Activated T-helper 2 cell treated with anti-CD3 and anti-CD28 coated beads, Interferon-gamma antibody, Interleukin-2, Interleukin-4, amounts not matched to agents 10 μg/mL and 5 μg/mL and 100 μg/mL, durations not matched to agents 14 hours and 24 hours and 36 hours (primary cell): ENCODE results near the gene FRS3. TPM values are rescaled to one million over a fixed set of nuclear protein-coding genes. Genes with fewer than 3 reads are reported as not detected.

Experiments
- DNase-seq: peaks from one replicate; pipeline ENCODE4 v3.0.0; 2021; ENCODE audit warnings: low spot score
- H3K27ac Mint-ChIP-seq: one replicate; pipeline ENCODE4 v1.8.0; 2021; ENCODE audit warnings: mixed read lengths
- H3K27me3 Mint-ChIP-seq: one replicate; pipeline ENCODE4 v1.8.0; 2021; ENCODE audit warnings: low read depth, mixed read lengths
- H3K36me3 Mint-ChIP-seq: one replicate; pipeline ENCODE4 v1.8.0; 2021; ENCODE audit warnings: low read depth, mixed read lengths
- H3K4me1 Mint-ChIP-seq: one replicate; pipeline ENCODE4 v1.8.0; 2021; ENCODE audit warnings: low read depth, mixed read lengths
- H3K4me3 Mint-ChIP-seq: one replicate; pipeline ENCODE4 v1.8.0; 2021; ENCODE audit warnings: low read depth, mild to moderate bottlenecking, moderate library complexity, mixed read lengths
- H3K9me3 Mint-ChIP-seq: one replicate; pipeline ENCODE4 v1.8.0; 2021; ENCODE audit warnings: mixed read lengths
- intact Hi-C: fragments of 100-400 bp; cut with micrococcal nuclease; formaldehyde crosslinking; loops from one replicate; pipeline ENCODE4 v1.15.1; 2023
- total RNA-seq: library from RNA; stranded (reverse); gene quantifications from 2 replicates; pipeline ENCODE4 v1.2.3, GENCODE V29; 2022

FRS3 gene
- total RNA-seq, 1 donor from 2014 or later, result 5.8 TPM

DNA sequence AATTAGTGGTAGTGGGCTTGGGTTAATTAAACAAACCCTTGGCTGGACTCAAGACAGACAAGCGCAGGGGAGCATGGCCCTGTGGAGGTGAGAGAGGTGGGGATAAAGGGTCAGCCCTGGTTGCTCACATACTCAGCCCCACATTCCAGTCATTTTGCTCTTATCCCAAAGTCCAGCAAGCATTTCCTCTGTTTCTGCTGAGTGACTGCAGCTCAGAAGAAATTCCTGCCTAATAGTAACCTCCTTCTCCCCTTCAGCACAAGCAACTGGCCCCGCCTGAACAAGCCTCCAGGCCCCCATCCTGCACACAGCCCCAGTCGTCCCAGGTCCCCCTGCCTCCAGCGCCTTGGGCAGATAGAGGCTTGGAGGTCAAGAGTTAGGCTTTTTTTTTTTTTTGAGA lies 40.7 kb downstream of the FRS3 start:
- Mint-ChIP-seq H3K27me3 (no peaks in the 10 kb centered on the region), H3K27ac (no peak overlapping the region), H3K4me1 (peaks cover 5% of the 10 kb centered on the region), H3K4me3 (no peak overlapping the region), H3K36me3 (no peaks in the 10 kb centered on the region), H3K9me3 (no peaks in the 10 kb centered on the region)
- DNase-seq, result no peak
- intact Hi-C loops, result loop anchor here (10.0 kb wide), 1 partner anchor 664 kb away; the partner anchor contains the start of genes NFYA and OARD1

DNA sequence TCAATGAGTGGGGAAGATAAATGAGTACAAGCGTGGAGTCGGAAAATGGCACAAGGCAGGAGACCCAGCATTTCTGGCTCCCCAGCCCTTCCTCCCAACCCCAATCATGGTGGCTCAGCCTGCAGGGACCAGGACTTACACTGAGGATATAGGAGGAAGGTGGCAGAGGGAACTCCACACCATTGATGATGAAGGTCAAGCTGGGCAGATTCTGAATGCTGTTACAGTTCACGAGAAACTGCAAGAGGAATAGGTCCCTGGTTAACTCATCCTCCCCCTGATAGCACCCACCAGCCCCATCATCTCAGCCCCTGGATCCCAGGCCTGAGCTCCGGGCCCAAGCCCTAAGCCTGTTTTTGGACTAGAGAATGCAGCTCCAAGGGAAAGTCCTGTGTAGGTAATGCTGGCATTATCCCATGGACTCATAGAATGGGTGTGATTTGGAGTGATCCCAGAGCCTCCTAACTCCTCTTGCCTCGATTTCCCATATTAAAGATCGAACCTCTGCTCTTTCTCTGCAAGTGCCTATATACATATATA lies 42.0 kb downstream of the FRS3 start:
- no peak for DNase-seq
- H3K4me3 Mint-ChIP-seq, result no peak overlapping the region
- peaks cover 12% of the 10 kb centered on the region for H3K4me1 Mint-ChIP-seq
- no peaks in the 10 kb centered on the region for H3K9me3 Mint-ChIP-seq
- H3K27ac Mint-ChIP-seq, result no peak overlapping the region
- intact Hi-C loops, result loop anchor here (10.0 kb wide), 1 partner anchor 663 kb away; the partner anchor contains the start of genes NFYA and OARD1
- no peaks in the 10 kb centered on the region for H3K36me3 Mint-ChIP-seq
- no peaks in the 10 kb centered on the region for H3K27me3 Mint-ChIP-seq

DNA sequence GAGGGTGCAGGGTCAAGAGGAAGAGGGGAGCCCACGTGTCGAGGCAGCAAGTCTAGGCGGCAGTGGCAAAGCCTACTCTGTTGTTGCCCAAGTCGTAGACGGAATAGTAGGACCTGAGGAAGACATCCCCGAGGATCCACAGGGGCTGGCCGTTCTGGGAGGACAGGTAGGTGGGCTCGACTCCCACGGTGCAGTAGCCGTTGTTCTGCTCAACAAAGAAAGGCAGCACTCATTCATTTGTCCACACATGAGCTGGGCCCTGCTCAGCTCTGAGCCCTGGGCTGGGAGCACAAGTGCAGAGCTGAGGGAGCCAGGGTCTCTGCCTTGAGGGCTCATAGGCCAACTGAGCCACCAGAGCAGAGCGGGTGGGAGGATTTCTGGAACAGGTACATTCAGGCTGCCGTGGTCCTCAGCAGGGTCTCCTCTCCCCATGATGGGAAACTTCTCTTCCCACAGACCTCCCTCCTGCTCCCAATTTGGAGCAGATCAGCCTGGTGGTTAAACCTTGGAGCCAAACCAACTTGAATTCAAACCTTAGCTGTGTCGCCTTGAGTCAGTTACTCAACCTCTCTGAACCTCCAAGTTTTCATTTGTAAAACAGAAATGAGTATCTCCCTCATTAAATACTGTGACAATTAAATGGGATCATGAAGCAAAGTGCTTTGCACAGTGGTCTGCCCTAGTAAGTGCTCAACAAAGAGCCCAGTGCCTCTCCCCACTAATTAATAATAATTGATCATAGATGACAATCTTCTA lies 42.7 kb downstream of the FRS3 start:
- no peak overlapping the region for H3K27ac Mint-ChIP-seq
- intact Hi-C loops, result loop anchor here (10.0 kb wide), 1 partner anchor 662 kb away; the partner anchor contains the start of genes NFYA and OARD1
- H3K9me3 Mint-ChIP-seq, result no peaks in the 10 kb centered on the region
- H3K4me1 Mint-ChIP-seq, result peaks cover 15% of the 10 kb centered on the region
- H3K27me3 Mint-ChIP-seq, result no peaks in the 10 kb centered on the region
- no peak for DNase-seq
- no peak overlapping the region for H3K4me3 Mint-ChIP-seq
- no peaks in the 10 kb centered on the region for H3K36me3 Mint-ChIP-seq

DNA sequence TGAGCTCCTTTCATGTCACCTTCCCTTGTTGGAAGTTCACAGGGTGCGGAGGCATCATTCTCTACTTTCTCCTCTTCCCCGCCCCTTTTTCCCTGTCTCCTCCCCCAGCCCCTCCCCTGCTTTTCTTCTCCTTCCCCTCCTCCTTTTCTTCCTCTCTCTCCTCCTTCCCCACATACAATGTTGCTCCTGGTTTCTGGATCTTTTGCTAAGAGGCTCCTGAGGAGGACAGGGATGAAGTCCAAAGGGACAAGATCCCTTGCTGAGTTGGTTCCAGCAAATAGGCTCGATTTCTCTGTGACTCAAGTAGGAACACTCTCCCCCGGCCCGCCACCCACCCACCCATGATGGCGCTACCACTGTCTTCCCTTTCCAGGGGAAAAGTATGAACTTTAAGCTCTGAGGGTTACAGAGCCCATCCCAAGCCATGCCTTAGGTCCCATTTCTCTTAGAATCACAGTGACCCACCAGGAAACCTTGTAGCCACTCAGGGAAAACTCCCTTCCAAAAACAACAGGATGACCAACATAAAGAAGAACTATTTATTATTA lies 43.4 kb downstream of the FRS3 start:
- intact Hi-C loops, result loop anchor here (10.0 kb wide), 1 partner anchor 661 kb away; the partner anchor contains the start of genes NFYA and OARD1
- H3K4me3 Mint-ChIP-seq, result peak overlapping the region; percentile 72

DNA sequence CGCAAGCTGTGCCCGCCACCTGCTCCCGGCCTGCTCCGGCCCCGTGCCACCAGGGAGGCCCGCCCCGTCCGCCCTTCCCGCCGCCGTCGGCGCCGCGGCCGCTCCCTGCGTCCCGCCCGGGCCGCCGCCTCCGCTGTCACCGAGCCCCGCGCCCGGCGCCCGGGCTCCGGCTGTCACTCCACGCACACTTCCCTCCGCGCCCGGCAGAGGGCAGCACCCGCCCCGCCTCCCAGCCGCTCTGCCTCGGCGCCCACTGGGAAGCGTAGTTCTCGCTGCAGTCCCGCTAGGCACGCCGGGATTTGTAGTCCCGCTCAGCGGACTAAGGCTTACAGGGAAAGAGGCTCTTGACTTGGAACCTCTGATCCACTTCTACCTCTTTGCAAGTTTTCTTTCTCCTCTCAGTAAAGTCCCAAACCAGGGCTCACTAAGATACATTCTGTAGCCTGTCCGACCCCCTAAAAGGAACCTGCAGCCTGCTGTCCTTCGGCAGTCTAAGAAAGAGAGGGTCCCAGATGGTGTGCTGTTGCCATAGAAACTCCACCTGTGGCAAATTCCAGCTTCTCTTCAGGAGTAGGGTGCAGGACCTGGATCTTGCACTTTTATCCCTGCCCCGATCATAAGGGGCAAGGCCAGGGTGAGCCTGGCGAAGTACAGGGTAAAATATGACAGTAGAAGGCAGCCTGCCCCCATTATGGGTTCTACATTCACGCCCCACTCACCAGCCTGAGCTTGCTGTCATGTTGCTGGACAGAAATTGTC lies 44.1 kb downstream of the FRS3 start, which contains the start of gene TFEB:
TFEB (minus strand) TSS at position 182 of the 759 bp plus-strand sequence. CDS start 44,395 bp downstream, outside the sequence.
- H3K27ac Mint-ChIP-seq, result no peak within 1 kb of the TSS
- H3K9me3 Mint-ChIP-seq, result no peaks in the 10 kb centered on the region
- H3K27me3 Mint-ChIP-seq, result no peaks in the 10 kb centered on the region
- intact Hi-C loops, result loop anchor here (1.0 to 10.0 kb wide), 5 partner anchors 29 to 661 kb away; partner anchors contain the start of genes NFYA, OARD1, PRICKLE4 and TAF8
- H3K36me3 Mint-ChIP-seq, result no peaks in the 10 kb centered on the region
- H3K4me3 Mint-ChIP-seq, result peak within 1 kb of the TSS; percentile 72
- peaks cover 23% of the 10 kb centered on the region for H3K4me1 Mint-ChIP-seq
- peak; percentile 92 for DNase-seq

More for the DNA sequence above, 43.4 kb downstream of the FRS3 start:
- H3K27ac Mint-ChIP-seq, result no peak overlapping the region
- H3K4me1 Mint-ChIP-seq, result peaks cover 19% of the 10 kb centered on the region
- DNase-seq, result no peak
- no peaks in the 10 kb centered on the region for H3K36me3 Mint-ChIP-seq
- no peaks in the 10 kb centered on the region for H3K9me3 Mint-ChIP-seq
- H3K27me3 Mint-ChIP-seq, result no peaks in the 10 kb centered on the region

DNA sequence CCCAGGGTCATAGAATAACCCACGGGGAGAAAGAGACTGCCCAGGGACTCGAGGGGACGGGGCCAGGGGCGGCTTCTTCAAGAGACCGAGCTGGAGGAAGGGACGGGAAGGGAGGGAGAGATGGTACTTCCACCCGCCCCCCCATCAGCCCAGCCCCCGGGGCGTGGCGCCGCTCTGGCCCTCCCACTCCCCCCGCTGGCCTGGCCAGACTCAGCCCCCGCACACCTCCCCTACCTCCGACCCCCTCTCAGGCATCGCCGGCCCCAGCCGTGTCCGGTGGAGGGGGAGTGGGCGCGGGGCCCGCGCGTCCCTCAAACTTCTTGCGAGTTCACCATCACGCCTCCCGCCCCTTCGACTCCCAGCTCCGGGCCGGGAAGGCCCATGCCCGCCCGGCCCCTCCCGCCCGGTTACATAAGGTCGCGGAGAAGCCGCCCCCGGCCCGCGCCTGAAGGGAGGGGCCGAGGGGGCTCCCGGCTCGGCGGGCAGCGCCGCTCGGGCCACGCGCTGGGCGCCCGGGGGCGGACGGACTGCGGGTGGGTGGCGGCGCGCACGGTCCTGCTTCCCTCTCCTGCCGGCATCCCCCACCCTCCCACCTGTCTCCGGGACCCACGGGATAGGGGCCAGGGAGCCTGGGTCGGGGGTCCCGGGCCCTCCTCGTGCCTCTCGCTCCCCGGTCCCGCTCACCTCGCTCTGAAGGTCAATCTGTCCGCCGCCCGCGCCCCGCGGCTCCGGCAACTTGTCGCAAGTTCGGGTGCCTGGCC lies 44.9 kb downstream of the FRS3 start:
- no peaks in the 10 kb centered on the region for H3K36me3 Mint-ChIP-seq
- intact Hi-C loops, result loop anchor here (1.0 to 10.0 kb wide), 6 partner anchors 28 to 660 kb away; partner anchors contain the start of genes NFYA, OARD1, PRICKLE4 and TAF8
- no peaks in the 10 kb centered on the region for H3K9me3 Mint-ChIP-seq
- H3K27ac Mint-ChIP-seq, result no peak overlapping the region
- H3K4me3 Mint-ChIP-seq, result peak overlapping the region; percentile 72
- peak; percentile 62 for DNase-seq
- H3K4me1 Mint-ChIP-seq, result peaks cover 30% of the 10 kb centered on the region
- H3K27me3 Mint-ChIP-seq, result no peaks in the 10 kb centered on the region

DNA sequence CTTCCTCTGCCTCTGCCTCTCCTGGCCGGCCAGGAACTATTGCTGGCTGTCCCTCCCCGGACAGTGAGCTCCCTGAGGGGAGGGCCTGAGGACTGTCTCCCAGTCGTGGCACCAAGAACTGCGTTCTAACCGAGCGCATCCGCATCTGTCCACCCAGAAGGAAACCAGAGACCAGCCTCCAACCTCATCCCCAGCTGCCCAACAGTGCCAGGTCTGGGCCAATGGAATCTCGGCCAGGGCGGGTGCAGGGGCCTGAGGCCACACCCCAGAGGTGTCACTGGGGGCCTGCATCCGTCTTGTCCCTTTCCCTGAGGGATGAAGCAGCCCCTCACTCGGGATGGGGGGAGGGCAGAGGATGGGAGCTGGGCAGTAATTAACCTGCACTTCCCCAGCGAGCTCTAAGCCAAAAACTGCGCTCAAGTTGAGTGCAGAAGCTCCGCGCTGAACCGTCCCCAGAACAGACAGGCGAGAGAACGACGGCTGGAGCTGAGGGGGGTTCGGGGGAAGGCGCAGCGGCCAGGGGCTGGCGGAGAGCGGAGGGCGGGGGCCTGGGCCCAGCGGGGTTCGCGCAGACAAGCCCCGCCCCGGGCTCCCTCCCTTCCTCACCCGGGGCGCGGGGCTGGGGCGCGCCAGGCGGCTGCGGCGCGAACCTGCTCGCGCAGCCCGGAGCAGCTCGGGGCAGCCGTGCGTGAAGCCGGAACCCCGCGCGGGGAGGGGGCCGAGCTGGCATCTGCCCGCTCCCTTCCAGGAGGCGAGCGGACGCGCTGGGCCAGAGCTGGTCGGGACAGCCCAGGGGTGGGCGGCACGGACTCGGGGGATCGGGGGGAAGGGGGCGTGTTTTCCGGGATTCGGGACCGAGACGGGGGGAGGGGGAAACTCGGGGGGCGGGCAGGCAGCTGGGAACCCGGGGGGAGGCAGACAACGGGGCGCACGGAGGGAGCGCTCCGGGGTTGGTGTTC lies 45.7 kb downstream of the FRS3 start:
- H3K27ac Mint-ChIP-seq, result peak overlapping the region; percentile 65
- H3K36me3 Mint-ChIP-seq, result no peaks in the 10 kb centered on the region
- DNase-seq, result peak; percentile 62
- H3K9me3 Mint-ChIP-seq, result no peaks in the 10 kb centered on the region
- peak overlapping the region; percentile 82 for H3K4me3 Mint-ChIP-seq
- H3K27me3 Mint-ChIP-seq, result no peaks in the 10 kb centered on the region
- H3K4me1 Mint-ChIP-seq, result peaks cover 30% of the 10 kb centered on the region
- intact Hi-C loops, result loop anchor here (1.0 to 10.0 kb wide), 5 partner anchors 27 to 659 kb away; partner anchors contain the start of genes NFYA, OARD1, TAF8 and TOMM6

DNA sequence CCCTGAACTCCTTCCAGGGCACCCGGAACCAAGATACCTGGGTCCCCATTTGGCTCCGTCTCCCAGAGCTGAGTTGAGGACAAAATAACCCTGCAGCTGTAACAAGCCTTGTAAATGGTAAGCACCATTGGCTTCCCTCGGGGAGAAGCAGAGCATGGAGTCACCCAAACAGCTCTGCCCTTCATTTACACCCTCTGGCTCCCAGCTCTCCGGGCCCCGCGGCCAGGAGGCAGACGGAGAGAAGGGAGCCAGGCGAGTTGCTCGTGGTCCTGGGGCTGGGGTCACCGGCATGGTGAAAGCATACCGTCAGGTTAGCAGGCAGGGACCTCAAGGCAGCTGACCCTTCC lies 46.4 kb downstream of the FRS3 start:
- Mint-ChIP-seq H3K36me3 (no peaks in the 10 kb centered on the region), H3K4me1 (peaks cover 30% of the 10 kb centered on the region), H3K9me3 (no peaks in the 10 kb centered on the region), H3K4me3 (peak overlapping the region; percentile 82), H3K27ac (no peak overlapping the region), H3K27me3 (no peaks in the 10 kb centered on the region)
- DNase-seq, result no peak
- intact Hi-C loops, result loop anchor here (10.0 kb wide), 1 partner anchor 659 kb away; the partner anchor contains the start of genes NFYA and OARD1

DNA sequence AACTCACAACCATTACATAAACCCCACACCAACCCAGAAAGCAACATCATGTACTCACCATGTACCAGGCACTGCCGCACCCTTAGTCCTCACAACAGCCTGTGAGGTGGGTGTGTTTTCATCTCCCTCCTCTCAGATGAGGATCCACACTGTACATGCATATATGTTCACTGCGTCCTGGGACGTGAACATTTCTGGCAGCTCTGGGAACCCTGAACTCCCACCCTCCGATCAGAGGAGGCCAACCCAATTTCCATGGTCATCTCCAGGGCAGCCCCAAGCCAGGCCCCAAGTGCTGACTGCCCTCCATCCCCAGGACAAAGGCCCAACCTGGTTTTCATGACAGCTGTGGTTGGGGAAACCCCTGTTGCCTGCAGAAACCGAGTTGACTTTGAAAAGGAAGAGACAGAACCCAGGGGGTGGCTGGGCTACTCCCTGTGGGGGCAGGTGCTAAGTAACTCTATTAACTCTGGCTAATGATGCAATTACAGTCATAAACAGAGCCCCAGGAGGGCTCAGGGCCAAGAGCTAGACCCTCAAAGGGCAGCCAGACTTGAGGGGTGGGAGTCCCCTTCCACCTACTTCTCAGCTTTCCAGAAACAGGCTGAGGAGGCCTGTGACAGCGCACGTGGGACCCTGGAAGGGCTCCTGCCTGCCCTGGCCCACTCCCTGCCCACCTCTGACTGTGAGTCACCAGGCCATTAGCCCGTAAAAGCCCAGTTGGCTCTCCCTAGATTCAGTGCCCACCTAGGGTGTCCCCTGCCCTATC lies 46.9 kb downstream of the FRS3 start:
- peak; percentile 40 for DNase-seq
- H3K27ac Mint-ChIP-seq, result peak overlapping the region; percentile 1
- peak overlapping the region; percentile 82 for H3K4me3 Mint-ChIP-seq
- no peaks in the 10 kb centered on the region for H3K27me3 Mint-ChIP-seq
- H3K9me3 Mint-ChIP-seq, result no peaks in the 10 kb centered on the region
- H3K4me1 Mint-ChIP-seq, result peaks cover 30% of the 10 kb centered on the region
- intact Hi-C loops, result loop anchor here (10.0 kb wide), 1 partner anchor 658 kb away; the partner anchor contains the start of genes NFYA and OARD1
- H3K36me3 Mint-ChIP-seq, result no peaks in the 10 kb centered on the region

DNA sequence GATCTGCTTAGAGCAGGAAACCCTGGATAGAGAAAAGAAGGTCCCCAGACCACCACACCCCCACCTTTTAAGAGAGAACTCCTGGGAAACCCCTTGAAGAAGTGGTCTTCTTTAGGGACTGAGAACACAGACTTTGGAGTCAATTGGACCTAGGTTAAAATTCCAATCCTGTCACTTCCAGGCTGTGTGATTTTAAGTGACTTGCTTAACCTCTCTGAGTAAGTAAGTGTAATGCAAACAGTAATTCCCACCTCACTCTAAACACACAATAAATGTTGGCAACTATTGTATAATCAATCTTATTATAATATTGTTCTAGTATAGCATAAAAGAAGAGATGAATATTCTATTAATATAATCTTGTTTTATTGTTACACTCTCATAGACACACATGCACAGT lies 47.6 kb downstream of the FRS3 start:
- Mint-ChIP-seq H3K27ac (no peak overlapping the region), H3K36me3 (no peaks in the 10 kb centered on the region), H3K9me3 (no peaks in the 10 kb centered on the region), H3K4me1 (peaks cover 31% of the 10 kb centered on the region), H3K27me3 (no peaks in the 10 kb centered on the region), H3K4me3 (no peak overlapping the region)
- DNase-seq, result no peak
- intact Hi-C loops, result loop anchor here (10.0 kb wide), 1 partner anchor 657 kb away; the partner anchor contains the start of genes NFYA and OARD1
